Endometrium (tissue), 2 donors: ENCODE results near the gene IDS.
"Not testable (repeated sequence)": the region's sequence is repeated elsewhere in the genome, so short reads cannot be mapped to it uniquely, and the experiment has no call there.

Experiments used
- FAIRE-seq: peaks from 2 replicates; lab custom pipeline; 2012; peaks lifted over from hg19 to GRCh38; lab: Jason Lieb, UNC
- donor health status: control.
- donor health status: control.

The IDS gene

GRCh38 chrX:149497626-149498025, 7.5 kb downstream of the IDS start:
- FAIRE-seq: no peak

GRCh38 chrX:149497054-149497453, 8.1 kb downstream of the IDS start:
- FAIRE-seq: no peak

DNA sequence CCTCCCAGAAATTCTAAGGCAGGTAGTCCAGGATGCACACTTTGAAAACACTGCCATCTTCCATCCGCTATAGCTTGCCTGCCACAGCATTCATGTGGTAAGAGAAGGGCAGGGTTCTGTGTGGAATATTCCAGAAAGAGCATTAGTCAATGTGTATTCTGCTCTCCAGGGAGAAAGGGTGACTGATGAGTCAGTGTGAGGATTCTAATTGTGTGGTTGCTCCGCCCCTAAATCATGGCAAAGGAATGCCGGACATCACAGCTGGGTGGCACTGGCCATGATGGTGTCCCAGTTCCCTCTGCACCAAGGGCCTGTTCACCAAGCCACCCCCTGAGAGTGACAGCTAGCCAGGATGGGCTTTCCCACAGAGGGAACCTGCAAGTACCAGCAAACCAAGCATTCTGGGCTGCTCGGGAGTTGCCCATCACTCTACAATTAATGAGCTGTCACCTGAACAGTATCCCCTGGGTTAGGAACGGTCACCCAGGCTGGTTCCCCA, 9.5 kb downstream of the IDS start:
- no peak for FAIRE-seq

DNA sequence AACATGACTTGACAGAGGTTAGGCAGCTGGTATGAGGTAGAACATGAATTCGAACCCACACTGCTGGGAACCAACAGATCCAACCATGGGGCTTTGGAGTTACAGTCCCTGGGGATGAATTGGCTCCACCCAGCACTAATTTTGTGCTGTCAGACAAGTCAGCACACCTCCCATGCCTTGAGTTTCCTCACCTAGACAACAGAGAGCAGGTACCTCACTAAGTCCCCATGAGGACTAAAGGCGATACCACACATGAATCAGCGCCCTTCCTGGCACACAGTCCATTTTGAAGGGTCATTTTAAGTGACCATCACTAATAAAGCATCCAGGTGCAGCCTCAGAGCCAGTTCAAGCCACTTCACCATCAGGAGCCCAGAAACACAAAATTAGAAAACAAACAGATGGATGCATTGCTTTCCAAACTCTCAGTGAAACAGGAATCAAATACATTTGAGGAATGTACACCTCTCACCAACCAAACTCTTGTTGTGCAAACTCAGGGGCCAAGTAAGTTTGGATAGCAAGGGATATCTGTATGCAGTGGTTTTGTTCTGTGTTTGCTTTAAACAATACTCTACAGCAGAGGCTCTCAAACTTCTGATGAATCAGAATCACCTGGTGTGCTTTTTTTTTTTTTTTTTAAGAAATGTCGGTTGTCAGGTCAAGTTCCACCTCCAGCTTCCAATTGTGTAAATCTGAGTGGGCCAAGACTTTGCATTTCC, 10.1 kb downstream of the IDS start:
- no peak for FAIRE-seq

DNA sequence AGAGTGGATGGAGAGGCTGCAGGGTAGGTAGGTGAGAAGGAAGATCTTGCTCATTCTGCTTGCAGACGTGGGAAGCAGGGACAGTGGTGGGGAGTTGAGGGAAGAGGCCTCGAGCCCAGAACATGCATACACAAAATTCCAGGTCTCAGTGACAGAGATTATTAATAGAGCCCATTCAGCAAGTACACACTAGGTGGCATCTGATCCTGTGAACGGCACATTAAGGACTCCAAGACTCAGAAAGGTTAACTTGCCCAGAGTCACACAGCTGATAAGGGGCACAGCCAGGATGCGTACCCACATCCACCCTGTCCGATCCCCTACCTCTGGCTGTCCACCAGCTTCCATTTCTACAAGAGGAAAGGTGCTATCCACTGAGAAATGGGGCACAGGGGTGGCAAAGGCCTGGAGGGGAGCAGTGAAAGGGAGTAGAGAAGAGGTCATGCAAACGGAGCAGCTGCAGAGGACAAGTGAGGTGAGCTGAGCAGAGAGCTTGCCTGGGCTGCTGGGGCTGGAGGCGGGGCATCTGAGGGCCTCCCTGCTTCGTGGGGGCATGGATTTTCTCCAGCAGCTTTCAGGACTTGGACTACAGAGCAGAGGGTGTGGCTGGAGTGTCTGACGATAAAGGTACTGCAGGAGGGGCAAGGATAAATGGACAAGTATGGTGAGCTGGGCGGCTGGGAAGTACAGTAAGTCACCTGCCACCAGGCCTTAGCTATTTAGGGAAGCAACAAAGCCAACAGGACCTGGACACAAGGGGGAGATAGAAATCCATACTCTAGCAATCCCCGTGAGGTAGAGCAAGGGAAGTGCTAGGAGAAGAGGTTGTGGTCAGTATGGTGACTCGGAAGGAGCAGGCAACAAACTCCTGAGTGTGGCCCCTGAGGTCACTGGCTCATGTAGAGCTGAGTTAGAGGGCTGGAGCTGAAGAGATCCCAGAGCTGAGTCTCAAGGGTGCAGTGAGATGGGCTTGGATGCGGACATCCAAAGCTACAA, 11.2 kb downstream of the IDS start:
- FAIRE-seq: no peak

- FAIRE-seq: no peak
These were observed 13.3 kb downstream of the IDS start for GRCh38 chrX:149491812-149492211.

DNA sequence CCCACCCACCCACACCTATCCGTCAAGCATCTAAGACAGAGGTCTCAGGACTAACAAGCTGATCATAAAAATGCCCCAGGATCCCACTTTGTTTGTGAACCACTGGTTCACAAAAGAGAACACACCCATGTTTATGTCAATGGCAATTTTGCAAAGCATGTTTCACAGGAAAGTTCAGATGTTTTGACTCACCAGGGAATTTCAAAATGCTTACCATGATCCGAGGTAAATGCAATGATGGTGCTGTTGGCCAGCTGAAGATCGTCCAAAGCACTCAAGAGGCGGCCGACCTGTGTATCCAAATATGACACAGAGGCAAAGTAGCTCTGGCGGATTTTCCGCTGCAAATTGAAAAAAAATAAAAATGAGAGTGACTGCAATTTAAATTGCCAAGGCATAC, 15.0 kb downstream of the IDS start:
- no peak for FAIRE-seq

DNA sequence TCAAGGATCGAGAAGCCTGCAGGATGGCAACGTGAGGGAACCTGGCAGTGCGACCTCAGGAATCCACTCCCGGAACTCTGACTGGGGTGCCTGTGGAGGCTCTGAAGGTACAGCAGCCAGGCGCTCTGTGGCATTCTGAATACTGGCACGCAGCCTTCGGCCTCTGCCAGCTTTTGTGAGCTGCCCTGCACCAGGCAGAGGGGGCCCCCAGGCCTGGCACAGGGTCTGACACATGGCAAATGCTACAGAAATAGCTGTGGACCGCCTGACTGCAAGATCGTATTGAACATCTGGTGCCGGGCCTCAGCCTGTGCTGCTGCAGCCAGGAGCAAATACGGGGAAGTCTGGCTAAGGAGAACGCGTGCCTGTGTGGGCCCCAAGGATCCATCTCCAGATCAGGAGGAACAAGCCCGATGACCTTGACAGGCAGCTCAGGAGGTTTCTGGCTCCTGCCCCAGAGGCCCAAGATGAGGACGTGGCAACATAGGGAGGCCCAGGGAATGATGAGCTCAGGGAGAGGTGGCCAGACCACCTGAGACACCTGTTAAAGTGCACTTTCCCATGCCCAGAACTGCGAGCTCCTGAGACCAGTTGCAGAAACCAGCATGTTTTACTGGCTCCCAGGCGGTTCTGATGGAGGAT, 16.6 kb downstream of the IDS start:
- not testable (repeated sequence) for FAIRE-seq

GRCh38 chrX:149488008-149488407, 17.1 kb downstream of the IDS start:
- FAIRE-seq: not testable (repeated sequence)

DNA sequence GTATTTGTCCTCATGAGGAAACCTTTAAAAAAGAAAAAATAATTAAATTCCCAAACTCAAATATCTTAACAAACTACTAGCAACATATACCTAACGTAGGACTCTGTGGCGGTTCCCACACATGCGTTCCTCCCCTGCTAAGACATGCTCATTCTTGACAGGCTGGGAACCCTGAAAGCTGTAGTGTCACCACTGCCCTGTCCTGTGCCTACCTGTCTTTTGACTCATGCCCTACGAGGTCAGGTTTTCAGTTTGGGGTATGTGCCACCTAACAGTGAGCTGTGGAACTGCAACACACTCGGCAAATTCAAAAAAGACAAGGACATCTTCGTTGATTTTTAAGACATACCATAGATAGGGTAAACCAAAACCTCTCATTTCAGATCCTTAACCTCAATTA, 17.8 kb downstream of the IDS start:
- no peak for FAIRE-seq

DNA sequence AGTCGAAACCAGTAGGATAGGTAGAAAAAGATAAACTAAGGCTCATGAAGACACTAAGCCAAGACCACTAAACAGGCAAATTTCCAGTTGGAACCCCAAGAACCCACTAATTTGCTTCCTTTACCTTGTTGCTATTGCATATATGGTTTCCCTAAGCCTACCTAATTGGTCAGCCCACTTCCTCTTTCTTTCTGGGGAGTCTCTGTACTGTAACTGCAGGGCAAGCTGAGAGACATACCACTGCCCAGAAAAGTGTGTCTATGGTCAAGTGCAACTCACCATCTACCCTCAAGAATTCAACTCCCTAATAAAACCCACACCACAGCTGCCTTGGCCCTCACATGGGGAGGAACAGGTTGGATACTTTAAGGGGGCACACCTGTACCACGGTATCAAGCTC, 28.6 kb downstream of the IDS start:
- FAIRE-seq: no peak

DNA sequence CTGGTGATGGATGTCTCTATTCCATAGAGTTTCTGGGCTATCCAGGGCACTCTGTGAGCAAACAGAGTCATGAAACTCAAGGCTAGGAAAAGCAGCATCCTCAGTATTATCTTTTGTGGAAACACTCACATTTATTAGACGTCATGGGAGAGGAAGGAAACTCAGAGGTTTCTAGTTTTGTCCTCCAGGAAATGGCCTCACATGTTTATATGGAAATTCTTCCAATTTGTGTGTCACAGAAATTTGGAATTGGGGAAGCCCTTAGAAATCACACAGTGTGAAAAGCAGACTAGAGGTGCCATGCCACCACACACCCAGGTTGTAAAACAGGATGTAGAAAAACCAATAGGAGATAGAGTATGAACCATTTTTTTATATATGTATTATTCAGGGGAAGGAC, 31.1 kb downstream of the IDS start:
- no peak for FAIRE-seq

DNA sequence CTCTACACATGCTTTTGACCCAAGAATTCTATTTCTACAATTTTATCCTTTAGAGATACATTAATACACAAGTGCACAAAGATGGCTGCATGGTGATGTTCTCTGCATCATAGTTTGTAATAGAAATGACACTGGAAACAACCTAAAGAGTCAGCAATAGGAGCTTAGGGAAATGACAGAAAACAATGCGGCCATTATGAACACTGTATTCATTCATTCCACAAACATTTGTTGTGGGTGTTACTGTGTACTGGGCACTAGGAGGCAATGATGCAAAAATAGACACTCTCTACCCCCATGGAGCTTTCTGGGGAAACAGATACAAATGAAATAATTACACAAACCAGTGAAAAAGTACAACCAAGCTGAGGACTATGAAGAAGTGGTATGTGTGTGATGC, 32.0 kb downstream of the IDS start:
- no peak for FAIRE-seq

DNA sequence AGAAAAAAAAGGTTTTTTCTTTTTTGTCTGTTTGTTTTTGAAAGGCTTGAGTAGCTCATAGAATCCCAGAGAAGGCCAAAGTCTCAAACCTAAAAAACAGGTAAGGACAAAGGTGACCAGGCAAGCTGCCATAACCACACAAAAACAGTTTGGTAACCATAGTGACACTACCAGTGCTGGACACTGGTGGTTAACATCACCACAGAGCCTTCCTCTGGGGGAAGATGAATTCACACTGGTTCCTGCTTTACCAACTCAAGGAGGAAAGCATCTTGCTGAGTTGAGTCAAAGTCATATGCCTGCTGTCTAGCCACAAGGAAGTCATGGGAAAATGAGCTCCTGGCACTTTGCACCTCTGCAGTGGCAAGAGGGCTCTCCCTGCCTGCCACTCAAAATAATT, 32.5 kb downstream of the IDS start:
- no peak for FAIRE-seq

GRCh38 chrX:149471397-149471796, 33.7 kb downstream of the IDS start:
- no peak for FAIRE-seq

DNA sequence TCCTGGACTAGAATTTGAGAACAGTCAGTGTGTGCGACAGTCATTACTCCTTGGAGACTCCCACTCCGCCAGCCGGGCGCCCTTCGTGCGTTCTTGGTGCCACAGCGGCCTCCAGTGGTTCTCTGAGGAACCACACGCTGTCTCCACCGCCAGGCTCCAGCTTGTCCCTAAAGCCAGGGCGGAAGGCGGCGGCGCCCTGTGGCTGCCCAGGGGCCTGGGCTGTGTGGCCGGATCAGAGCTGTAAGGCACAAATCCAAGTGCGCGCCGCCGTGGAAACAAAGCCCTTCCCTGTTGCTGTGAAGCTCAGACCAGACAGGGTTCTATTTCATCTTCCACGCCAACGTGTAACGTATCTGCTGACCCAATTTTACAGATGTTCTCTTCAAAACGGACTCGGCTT, 34.2 kb downstream of the IDS start:
- FAIRE-seq: no peak

GRCh38 chrX:149469406-149469805, 35.7 kb downstream of the IDS start:
- FAIRE-seq: no peak

- no peak for FAIRE-seq
These were observed 37.2 kb downstream of the IDS start for GRCh38 chrX:149467920-149468319.

DNA sequence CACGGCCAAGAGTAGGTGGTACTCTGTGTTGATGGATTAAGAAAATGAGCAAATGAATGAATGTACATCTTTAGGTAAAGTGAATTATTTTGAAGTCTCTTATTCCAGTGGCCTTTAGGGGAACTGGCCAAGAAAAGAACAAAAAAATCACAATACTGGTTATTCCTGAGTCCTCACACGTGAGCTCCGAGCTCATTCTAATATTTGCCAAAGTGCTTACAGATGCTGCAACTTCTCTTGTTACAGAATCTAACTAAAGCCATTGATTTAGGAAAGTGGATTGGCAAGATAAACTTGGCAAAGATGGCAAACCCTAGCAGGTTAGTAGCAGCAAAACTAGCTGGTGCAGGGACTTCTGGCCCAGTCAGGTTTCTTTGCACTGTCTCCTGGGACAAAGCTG, 37.6 kb downstream of the IDS start:
- FAIRE-seq: no peak

DNA sequence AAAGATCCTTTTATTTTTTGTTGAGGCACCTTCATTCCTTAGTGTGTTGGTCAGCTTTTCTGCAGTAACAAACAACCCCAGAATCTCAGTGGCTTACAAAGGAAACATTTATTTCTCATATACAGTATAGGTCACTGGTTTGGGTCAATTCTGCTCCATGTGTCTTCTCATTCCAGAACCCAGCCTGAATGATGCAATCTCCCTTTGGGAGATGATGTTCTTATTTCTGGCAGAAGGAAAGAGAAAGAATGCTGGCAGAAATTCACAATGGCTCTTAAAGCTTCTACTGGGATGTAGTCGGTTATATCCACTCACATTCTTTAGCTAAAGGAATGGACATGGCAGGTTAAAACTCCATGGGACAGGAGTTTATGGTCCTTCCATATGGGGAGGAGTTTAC, 42.3 kb downstream of the IDS start:
- FAIRE-seq: no peak

- no peak for FAIRE-seq
These were observed 43.4 kb downstream of the IDS start for GRCh38 chrX:149461746-149462145.

GRCh38 chrX:149458586-149458985, 46.5 kb downstream of the IDS start:
- no peak for FAIRE-seq
